Erythroblast (primary cell): ENCODE results near the gene LRIG1.

ENCODE experiments used
- GATA1 ChIP-seq: IDR thresholded peaks from 2 replicates; pipeline ENCODE4 v1.6.1; 2011; ENCODE audit warnings: low read depth, mild to moderate bottlenecking, control low read depth, low read length, moderate library complexity
- POLR2A ChIP-seq: IDR thresholded peaks from 2 replicates; pipeline ENCODE4 v1.6.1; 2011; ENCODE audit warnings: mild to moderate bottlenecking, low read length

DNA sequence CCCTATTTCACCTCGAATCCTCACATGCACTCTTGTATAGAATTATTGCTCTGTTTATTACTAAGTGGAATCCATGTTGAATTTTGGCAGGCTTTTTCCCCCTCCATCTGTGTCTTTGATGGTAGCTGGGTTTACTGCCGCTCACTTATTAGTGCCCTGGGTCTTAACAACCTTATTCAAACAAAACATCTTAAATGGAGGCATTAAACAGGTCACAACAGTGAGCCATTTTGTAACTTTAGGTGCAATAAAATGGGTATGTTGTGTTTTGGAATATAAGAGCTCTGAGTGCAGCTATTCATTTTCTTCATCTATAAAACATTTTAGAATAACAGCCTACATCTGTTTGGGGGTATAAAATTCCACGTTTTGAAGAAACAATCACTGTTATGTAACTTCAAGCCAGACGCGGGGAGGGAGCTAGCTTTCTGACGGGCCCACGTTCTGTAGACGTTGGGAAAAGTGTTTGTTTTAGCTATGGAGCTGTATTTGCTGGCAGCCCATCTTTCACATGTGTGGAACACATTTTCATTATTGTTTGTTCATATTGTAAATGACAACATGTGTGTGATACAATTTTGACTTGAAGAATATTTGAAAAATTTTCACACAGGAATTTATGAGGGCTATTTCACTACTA is 158.0 kb downstream of the LRIG1 start:
- TF ChIP-seq POLR2A (no peak), GATA1 (no peak)
